ENCODE data around the gene SERPINB12. TPM values are rescaled to one million over a fixed set of nuclear protein-coding genes. Genes with fewer than 3 reads are reported as not detected.

SERPINB12 gene
- total RNA-seq, 1 donor from 2014 or later: not detected

GRCh38 chr18:63617915-63618234 is 75.7 kb downstream of the SERPINB12 start:
- DNase-seq (ENCODE audit: low read depth): no peak
- no peak overlapping the region for H3K4me3 ChIP-seq (ENCODE audit: low read depth, low read length)
- no peaks in the 10 kb centered on the region for H3K36me3 ChIP-seq (ENCODE audit: control insufficient read depth, insufficient read depth, low read length)

More at GRCh38 chr18:63617915-63618234, 75.7 kb downstream of the SERPINB12 start:
- H3K27me3 ChIP-seq (ENCODE audit: control insufficient read depth, insufficient read depth, low read length): no peaks in the 10 kb centered on the region
- TF ChIP-seq, protein P1, sequence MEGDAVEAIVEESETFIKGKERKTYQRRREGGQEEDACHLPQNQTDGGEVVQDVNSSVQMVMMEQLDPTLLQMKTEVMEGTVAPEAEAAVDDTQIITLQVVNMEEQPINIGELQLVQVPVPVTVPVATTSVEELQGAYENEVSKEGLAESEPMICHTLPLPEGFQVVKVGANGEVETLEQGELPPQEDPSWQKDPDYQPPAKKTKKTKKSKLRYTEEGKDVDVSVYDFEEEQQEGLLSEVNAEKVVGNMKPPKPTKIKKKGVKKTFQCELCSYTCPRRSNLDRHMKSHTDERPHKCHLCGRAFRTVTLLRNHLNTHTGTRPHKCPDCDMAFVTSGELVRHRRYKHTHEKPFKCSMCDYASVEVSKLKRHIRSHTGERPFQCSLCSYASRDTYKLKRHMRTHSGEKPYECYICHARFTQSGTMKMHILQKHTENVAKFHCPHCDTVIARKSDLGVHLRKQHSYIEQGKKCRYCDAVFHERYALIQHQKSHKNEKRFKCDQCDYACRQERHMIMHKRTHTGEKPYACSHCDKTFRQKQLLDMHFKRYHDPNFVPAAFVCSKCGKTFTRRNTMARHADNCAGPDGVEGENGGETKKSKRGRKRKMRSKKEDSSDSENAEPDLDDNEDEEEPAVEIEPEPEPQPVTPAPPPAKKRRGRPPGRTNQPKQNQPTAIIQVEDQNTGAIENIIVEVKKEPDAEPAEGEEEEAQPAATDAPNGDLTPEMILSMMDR (IDR thresholded peaks at IDR 0.05; ENCODE audit: insufficient read depth, low read length, poor library complexity, severe bottlenecking): no peak

Other genes starting within 250 kb of the SERPINB12 start
- gene BCL2, start 222.6 kb upstream of the SERPINB12 start, total RNA-seq: 5.2 and 8.4 TPM in 2 replicates
- 32.1 and 36.3 TPM in 2 replicates for gene KDSR, start 175.2 kb upstream of the SERPINB12 start, total RNA-seq
- gene VPS4B, start 119.9 kb upstream of the SERPINB12 start, total RNA-seq: 56.6 and 63.8 TPM in 2 replicates
- 1.0 and 2.3 TPM in 2 replicates for gene SERPINB5, start 65.4 kb upstream of the SERPINB12 start, total RNA-seq
- not detected in 2 replicates for gene SERPINB13, start 45.0 kb downstream of the SERPINB12 start, total RNA-seq
- gene SERPINB4, start 101.9 kb downstream of the SERPINB12 start, total RNA-seq: not detected in 2 replicates
- not detected in 2 replicates for gene SERPINB3, start 119.5 kb downstream of the SERPINB12 start, total RNA-seq
- not detected in 2 replicates for gene SERPINB11, start 160.6 kb downstream of the SERPINB12 start, total RNA-seq
- gene SERPINB7, start 233.0 kb downstream of the SERPINB12 start, total RNA-seq: 2.2 and 3.1 TPM in 2 replicates